Neural crest cell (in vitro differentiated cells): ENCODE data around the gene TEPSIN. TPM values are rescaled to one million over a fixed set of nuclear protein-coding genes. Genes with fewer than 3 reads are reported as not detected.

Experiments
- DNase-seq: peaks from one replicate; pipeline ENCODE4 v3.0.0; 2021; ENCODE audit warnings: low read depth, mixed read lengths, low spot score
- H3K27ac Mint-ChIP-seq: one replicate; pipeline ENCODE4 v1.8.0; 2021; ENCODE audit warnings: mild to moderate bottlenecking, mixed read lengths; ENCODE audit not compliant: unreplicated experiment
- H3K27me3 Mint-ChIP-seq: 2 replicates; pipeline ENCODE4 v1.8.0; 2021; ENCODE audit warnings: low read depth, mild to moderate bottlenecking, mixed read lengths
- H3K36me3 Mint-ChIP-seq: 2 replicates; pipeline ENCODE4 v1.8.0; 2021; ENCODE audit warnings: low read depth, mild to moderate bottlenecking, mixed read lengths
- H3K4me1 Mint-ChIP-seq: 2 replicates; pipeline ENCODE4 v1.8.0; 2021; ENCODE audit warnings: mixed read lengths
- H3K4me3 Mint-ChIP-seq: one replicate; pipeline ENCODE4 v1.8.0; 2021; ENCODE audit warnings: mild to moderate bottlenecking, mixed read lengths
- H3K9me3 Mint-ChIP-seq: 2 replicates; pipeline ENCODE4 v1.8.0; 2021; ENCODE audit warnings: mixed read lengths
- CTCF ChIP-seq: fragments of 200-600 bp; sonication (generic); conservative IDR thresholded peaks from 2 replicates; pipeline ENCODE4 v1.5.0; 2021; ENCODE audit warnings: antibody characterized with exemption, mild to moderate bottlenecking
- total RNA-seq: library from RNA; stranded (reverse); gene quantifications from 2 replicates; pipeline ENCODE4 v1.2.1, GENCODE V29; 2021

The TEPSIN gene
- total RNA-seq, 1 donor from 2014 or later = 40.4 TPM

- TF ChIP-seq CTCF = no peak
- Mint-ChIP-seq H3K9me3 (no peaks in the 10 kb centered on the region), H3K36me3 (no peaks in the 10 kb centered on the region), H3K4me1 (no peaks in the 10 kb centered on the region), H3K27ac (no peak overlapping the region), H3K27me3 (no peaks in the 10 kb centered on the region), H3K4me3 (no peak overlapping the region)
- DNase-seq = no peak
Observed at GRCh38 chr17:81190591-81190990, 48.3 kb downstream of the TEPSIN start.

DNA sequence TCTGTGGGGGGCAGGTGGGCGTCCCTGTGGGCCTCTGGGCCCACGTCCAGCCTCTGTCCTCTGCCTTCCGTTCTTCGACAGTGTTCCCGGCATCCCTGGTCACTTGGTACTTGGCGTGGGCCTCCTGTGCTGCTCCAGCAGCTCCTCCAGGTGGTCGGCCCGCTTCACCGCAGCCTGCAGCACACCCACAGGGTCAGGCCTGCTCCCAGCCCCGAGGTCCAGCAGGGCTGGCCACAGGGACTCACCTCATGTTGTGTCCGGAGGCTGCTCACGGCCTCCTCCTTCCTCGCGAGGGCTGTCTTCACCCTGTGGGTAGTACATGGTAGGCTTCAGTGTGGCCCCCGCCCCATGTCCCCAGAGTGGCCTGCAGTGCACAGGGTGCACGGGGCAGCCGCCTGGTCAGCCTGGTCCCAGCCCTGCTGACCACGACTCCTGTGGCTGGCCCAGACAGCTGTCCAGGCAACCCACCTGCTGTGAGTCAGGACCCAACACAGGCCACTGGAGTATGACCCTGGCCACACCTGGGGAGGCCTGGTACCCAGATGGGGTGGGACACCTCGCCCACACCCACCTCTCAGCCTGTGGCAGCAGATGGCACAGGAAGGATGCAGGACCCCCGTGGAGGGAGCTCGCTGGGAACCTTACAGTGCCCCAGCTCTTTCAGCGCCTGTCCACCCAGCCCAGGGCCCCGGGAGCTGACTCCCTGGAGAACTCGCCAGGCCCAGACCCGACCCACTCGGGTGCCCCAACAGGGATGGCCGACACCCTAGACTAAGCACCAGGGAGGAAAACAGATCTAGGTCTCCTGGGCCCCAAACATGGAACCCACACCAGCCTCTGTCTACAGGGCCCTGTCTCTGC lies 49.0 kb downstream of the TEPSIN start:
- no peak for TF ChIP-seq CTCF
- Mint-ChIP-seq H3K27me3 (no peaks in the 10 kb centered on the region), H3K4me1 (no peaks in the 10 kb centered on the region), H3K9me3 (no peaks in the 10 kb centered on the region), H3K4me3 (no peak overlapping the region), H3K27ac (no peak overlapping the region), H3K36me3 (no peaks in the 10 kb centered on the region)
- no peak for DNase-seq

DNA sequence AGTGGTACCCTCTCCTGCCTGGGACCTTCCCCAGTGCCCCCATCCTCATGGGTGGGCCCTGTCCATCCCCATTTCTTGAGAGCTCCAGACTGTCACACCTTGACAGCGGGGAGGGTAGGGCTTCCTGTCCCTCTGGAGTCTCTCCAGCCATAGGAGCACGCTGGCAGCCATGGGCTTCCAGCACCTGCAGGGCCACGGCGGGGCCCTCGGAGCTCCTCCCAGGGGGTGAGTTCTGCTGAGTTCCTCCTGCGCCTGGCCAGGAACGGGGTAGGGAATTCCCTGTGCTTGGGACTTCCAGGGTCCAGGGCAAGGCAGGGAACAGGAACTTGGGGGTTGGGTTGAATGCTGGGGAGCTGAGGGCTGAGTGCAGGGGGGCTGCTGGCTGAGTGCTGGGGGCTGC lies 49.8 kb downstream of the TEPSIN start:
- no peak for TF ChIP-seq CTCF
- H3K27me3 Mint-ChIP-seq = peaks cover 4% of the 10 kb centered on the region
- no peaks in the 10 kb centered on the region for H3K36me3 Mint-ChIP-seq
- H3K4me1 Mint-ChIP-seq = peaks cover 6% of the 10 kb centered on the region
- no peaks in the 10 kb centered on the region for H3K9me3 Mint-ChIP-seq
- H3K4me3 Mint-ChIP-seq = no peak overlapping the region
- no peak overlapping the region for H3K27ac Mint-ChIP-seq
- DNase-seq = no peak

GRCh38 chr17:81188491-81188840 lies 50.4 kb downstream of the TEPSIN start:
- Mint-ChIP-seq H3K27me3 (peaks cover 4% of the 10 kb centered on the region), H3K4me3 (no peak overlapping the region), H3K4me1 (peaks cover 6% of the 10 kb centered on the region), H3K36me3 (no peaks in the 10 kb centered on the region), H3K27ac (no peak overlapping the region), H3K9me3 (no peaks in the 10 kb centered on the region)
- TF ChIP-seq CTCF = no peak
- no peak for DNase-seq

- Mint-ChIP-seq H3K4me3 (no peak overlapping the region), H3K9me3 (no peaks in the 10 kb centered on the region), H3K36me3 (no peaks in the 10 kb centered on the region), H3K4me1 (peaks cover 6% of the 10 kb centered on the region), H3K27ac (no peak overlapping the region), H3K27me3 (peaks cover 4% of the 10 kb centered on the region)
- no peak for TF ChIP-seq CTCF
- DNase-seq = no peak
Observed at GRCh38 chr17:81187586-81188490, 51.0 kb downstream of the TEPSIN start.
